Prostate gland (tissue), 2 donors: ENCODE measurements around the gene TLR9.

Experiments used
- POLR2A ChIP-seq: fragments of 450-650 bp; IDR thresholded peaks from one replicate; pipeline ENCODE4 v1.6.1; 2016; ENCODE audit warnings: antibody characterized with exemption, mild to moderate bottlenecking
- POLR2AphosphoS5 ChIP-seq: sonication (generic); formaldehyde crosslinking; IDR thresholded peaks from one replicate; pipeline ENCODE4 v1.6.1; 2017; ENCODE audit warnings: antibody characterized with exemption
- TF ChIP-seq, protein P1 (sequence below), 4 experiments: fragments of 200-600 bp in 2 of 4; fragments of 450-650 bp in 2 of 4; sonication (generic) in 2 of 4; IDR thresholded peaks; 1 replicate in 3 of 4; 2 replicates in 1 of 4; pipeline ENCODE4 v1.5.1; 2016 to 2019; ENCODE audit warnings: antibody characterized with exemption in 4 of 4, mild to moderate bottlenecking in 2 of 4, moderate library complexity in 2 of 4

DNA sequence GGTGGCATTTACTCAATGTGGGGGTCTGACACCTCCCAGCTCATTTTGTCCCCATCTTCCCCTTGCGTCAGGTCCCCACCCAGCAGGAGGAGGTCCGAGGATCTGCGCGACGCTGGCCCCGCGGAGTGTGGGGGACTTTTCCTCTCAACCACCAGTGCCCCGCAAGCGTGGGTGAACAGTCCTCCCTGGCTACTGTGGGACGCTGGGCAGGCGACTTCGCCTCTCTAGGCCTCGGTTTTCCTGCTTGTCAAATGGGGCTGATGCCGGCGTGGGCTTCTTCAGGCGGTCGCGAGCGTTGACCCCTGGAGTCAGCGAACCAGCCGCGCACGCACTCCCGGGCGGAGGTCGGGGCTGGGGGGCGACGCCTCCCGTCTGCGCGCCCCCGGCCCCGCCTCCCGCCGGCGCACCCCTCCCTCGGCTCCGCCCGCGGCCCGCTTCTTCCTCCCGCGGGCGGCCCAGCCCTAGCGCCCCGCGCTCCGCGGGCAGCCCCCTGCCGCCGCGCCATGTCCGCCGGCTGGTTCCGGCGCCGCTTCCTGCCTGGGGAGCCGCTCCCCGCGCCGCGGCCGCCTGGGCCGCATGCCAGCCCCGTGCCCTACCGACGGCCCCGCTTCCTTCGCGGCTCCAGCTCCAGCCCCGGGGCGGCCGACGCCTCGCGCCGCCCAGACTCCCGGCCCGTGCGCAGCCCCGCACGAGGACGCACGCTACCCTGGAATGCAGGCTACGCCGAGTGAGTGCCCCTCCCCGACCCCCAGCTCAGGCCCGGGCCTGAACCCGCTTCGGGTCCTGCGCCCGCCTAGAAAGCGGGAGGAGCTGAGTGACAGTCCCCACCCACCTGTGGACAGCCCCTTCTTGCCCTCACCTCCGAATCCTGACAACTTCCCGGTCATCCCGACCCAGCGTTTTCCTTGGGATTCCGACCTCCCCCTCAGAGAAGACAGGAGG is 20.1 kb upstream of the TLR9 start, which contains the start of gene PPM1M:
- TF ChIP-seq, protein P1, sequence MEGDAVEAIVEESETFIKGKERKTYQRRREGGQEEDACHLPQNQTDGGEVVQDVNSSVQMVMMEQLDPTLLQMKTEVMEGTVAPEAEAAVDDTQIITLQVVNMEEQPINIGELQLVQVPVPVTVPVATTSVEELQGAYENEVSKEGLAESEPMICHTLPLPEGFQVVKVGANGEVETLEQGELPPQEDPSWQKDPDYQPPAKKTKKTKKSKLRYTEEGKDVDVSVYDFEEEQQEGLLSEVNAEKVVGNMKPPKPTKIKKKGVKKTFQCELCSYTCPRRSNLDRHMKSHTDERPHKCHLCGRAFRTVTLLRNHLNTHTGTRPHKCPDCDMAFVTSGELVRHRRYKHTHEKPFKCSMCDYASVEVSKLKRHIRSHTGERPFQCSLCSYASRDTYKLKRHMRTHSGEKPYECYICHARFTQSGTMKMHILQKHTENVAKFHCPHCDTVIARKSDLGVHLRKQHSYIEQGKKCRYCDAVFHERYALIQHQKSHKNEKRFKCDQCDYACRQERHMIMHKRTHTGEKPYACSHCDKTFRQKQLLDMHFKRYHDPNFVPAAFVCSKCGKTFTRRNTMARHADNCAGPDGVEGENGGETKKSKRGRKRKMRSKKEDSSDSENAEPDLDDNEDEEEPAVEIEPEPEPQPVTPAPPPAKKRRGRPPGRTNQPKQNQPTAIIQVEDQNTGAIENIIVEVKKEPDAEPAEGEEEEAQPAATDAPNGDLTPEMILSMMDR (IDR thresholded peaks at IDR 0.05): no peak
- TF ChIP-seq POLR2A (no peak), POLR2AphosphoS5 (no peak)
